Erythroblast (primary cell): Measurements from ENCODE around the gene BTBD8.

Experiments used
- GATA1 ChIP-seq: IDR thresholded peaks from 2 replicates; pipeline ENCODE4 v1.6.1; 2011; ENCODE audit warnings: low read depth, mild to moderate bottlenecking, control low read depth, low read length, moderate library complexity
- POLR2A ChIP-seq: IDR thresholded peaks from 2 replicates; pipeline ENCODE4 v1.6.1; 2011; ENCODE audit warnings: mild to moderate bottlenecking, low read length

- no peak for TF ChIP-seq POLR2A
- TF ChIP-seq GATA1 = no peak
Measured at GRCh38 chr1:92211166-92211565, 131.0 kb downstream of the BTBD8 start.
